Iris pigment epithelial cell (primary cell): Measurements from ENCODE around the gene TSC22D3.

Source experiments
- DNase-seq: peaks from one replicate; pipeline ENCODE4 v3.0.0-alpha.2; 2011; ENCODE audit warnings: low read depth

TSC22D3 gene

GRCh38 chrX:107730991-107731766 is 44.4 kb downstream of the TSC22D3 start:
- DNase-seq: peak; percentile 40

GRCh38 chrX:107730298-107730655 is 45.3 kb downstream of the TSC22D3 start:
- DNase-seq: no peak

- no peak for DNase-seq
Measured at GRCh38 chrX:107729558-107730297, 45.9 kb downstream of the TSC22D3 start.

- DNase-seq: no peak
Measured at GRCh38 chrX:107728371-107729099, 47.1 kb downstream of the TSC22D3 start.

GRCh38 chrX:107726816-107727534 is 48.6 kb downstream of the TSC22D3 start:
- no peak for DNase-seq

GRCh38 chrX:107725761-107726555 is 49.6 kb downstream of the TSC22D3 start:
- DNase-seq: no peak

- no peak for DNase-seq
Measured at GRCh38 chrX:107724653-107725052, 50.9 kb downstream of the TSC22D3 start.

GRCh38 chrX:107723511-107723910 is 52.1 kb downstream of the TSC22D3 start:
- no peak for DNase-seq

- no peak for DNase-seq
Measured at GRCh38 chrX:107721966-107722707, 53.5 kb downstream of the TSC22D3 start.

GRCh38 chrX:107721318-107721717 is 54.3 kb downstream of the TSC22D3 start:
- no peak for DNase-seq

GRCh38 chrX:107718156-107718621 is 57.4 kb downstream of the TSC22D3 start:
- peak; percentile 84 for DNase-seq

- peak; percentile 83 for DNase-seq
Measured at GRCh38 chrX:107716816-107717700, 58.5 kb downstream of the TSC22D3 start.

GRCh38 chrX:107716118-107716684 is 59.4 kb downstream of the TSC22D3 start:
- DNase-seq: no peak

- no peak for DNase-seq
Measured at GRCh38 chrX:107715331-107716117, 60.1 kb downstream of the TSC22D3 start.

GRCh38 chrX:107714206-107714891 is 61.2 kb downstream of the TSC22D3 start:
- DNase-seq: peak; percentile 34

GRCh38 chrX:107713543-107714205 is 61.9 kb downstream of the TSC22D3 start:
- DNase-seq: no peak

GRCh38 chrX:107713203-107713542 is 62.4 kb downstream of the TSC22D3 start:
- DNase-seq: no peak
